Suprapubic skin (tissue), 4 donors: ENCODE measurements around the gene ZNF385A.

Experiments used
- EP300 ChIP-seq: sonication (generic); formaldehyde crosslinking; IDR thresholded peaks from one replicate; pipeline ENCODE4 v1.6.1; 2017; ENCODE audit warnings: antibody characterized with exemption
- POLR2A ChIP-seq, 2 donors: fragments of 450-650 bp; IDR thresholded peaks; one replicate each; pipeline ENCODE4 v1.6.1; 2017; ENCODE audit warnings: antibody characterized with exemption in 2 of 2, mild to moderate bottlenecking in 2 of 2, moderate library complexity in 2 of 2
- POLR2AphosphoS5 ChIP-seq, 3 donors: sonication (generic); formaldehyde crosslinking; IDR thresholded peaks; one replicate each; pipeline ENCODE4 v1.6.1; 2017; ENCODE audit warnings: antibody characterized with exemption in 3 of 3
- TF ChIP-seq, protein P1 (sequence below), 2 donors: fragments of 200-600 bp in 1 of 2; fragments of 450-650 bp in 1 of 2; sonication (generic) in 1 of 2; IDR thresholded peaks; one replicate each; pipeline ENCODE4 v1.5.1; 2016 to 2019; ENCODE audit warnings: antibody characterized with exemption in 2 of 2, mild to moderate bottlenecking in 1 of 2, moderate library complexity in 1 of 2

DNA sequence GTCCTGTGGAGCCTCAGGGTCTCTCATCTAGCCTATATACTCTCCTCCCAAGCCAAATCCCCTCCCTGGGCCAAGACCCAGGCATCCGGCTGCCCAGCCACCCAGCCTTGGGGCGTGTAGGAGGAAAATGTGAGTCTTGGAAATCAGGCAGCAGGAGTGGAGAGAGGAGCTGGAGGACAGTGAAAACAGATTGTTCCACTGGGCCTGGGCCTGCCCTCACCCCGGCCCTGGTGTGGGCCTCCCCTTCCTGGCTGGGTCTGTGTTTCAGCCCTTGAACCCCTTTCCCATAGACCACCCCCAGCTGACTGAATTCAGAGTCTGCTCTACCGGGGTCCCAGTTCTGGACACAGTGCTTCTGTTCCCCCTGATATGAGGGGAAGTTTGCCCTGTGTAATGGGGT is 27.8 kb upstream of the ZNF385A start:
- TF ChIP-seq, protein P1, sequence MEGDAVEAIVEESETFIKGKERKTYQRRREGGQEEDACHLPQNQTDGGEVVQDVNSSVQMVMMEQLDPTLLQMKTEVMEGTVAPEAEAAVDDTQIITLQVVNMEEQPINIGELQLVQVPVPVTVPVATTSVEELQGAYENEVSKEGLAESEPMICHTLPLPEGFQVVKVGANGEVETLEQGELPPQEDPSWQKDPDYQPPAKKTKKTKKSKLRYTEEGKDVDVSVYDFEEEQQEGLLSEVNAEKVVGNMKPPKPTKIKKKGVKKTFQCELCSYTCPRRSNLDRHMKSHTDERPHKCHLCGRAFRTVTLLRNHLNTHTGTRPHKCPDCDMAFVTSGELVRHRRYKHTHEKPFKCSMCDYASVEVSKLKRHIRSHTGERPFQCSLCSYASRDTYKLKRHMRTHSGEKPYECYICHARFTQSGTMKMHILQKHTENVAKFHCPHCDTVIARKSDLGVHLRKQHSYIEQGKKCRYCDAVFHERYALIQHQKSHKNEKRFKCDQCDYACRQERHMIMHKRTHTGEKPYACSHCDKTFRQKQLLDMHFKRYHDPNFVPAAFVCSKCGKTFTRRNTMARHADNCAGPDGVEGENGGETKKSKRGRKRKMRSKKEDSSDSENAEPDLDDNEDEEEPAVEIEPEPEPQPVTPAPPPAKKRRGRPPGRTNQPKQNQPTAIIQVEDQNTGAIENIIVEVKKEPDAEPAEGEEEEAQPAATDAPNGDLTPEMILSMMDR (IDR thresholded peaks at IDR 0.05) = no peak
- TF ChIP-seq POLR2AphosphoS5 (IDR thresholded peaks at IDR 0.05) (no peak), POLR2A (IDR thresholded peaks at IDR 0.05) (no peak), EP300 (no peak)
